CD4-positive, alpha-beta T cell treated with Interleukin-6 for 4 hours (primary cell): ENCODE results near the gene GCK.

Experiments
- DNase-seq: peaks from one replicate; pipeline ENCODE4 v3.0.0-alpha.2; 2020; ENCODE audit warnings: mixed read lengths

Gene GCK

GRCh38 chr7:44189286-44189992, at the start of gene GCK:
Gene GCK, minus strand, starts transcription at chr7:44189439. Its CDS starts 486 bp downstream, at chr7:44188953.
- DNase-seq: no peak

- no peak for DNase-seq
Measured at GRCh38 chr7:44238116-44238695, 49.0 kb upstream of the GCK start.

DNA sequence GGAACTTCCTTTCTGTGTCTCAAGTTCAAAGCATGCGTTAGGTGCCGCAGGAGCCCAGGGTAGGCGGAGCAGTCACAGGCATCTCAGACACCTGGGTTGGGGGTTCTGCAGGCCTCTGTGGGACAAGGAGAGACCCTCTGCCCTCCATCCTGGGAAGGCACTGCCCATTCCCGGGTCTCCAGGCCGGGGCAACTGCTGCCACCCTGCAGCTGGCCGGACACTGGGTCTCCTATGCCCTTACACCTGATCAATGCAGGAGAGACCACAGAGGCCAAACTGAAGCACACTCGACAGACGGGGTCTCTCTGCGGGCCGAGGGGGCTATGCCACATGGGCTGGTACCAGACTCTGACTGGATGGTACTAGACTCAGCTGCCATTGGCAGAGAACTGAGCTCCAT, 48.5 kb upstream of the GCK start:
- no peak for DNase-seq

- DNase-seq: no peak
Measured at GRCh38 chr7:44236333-44236728, 47.1 kb upstream of the GCK start.

DNA sequence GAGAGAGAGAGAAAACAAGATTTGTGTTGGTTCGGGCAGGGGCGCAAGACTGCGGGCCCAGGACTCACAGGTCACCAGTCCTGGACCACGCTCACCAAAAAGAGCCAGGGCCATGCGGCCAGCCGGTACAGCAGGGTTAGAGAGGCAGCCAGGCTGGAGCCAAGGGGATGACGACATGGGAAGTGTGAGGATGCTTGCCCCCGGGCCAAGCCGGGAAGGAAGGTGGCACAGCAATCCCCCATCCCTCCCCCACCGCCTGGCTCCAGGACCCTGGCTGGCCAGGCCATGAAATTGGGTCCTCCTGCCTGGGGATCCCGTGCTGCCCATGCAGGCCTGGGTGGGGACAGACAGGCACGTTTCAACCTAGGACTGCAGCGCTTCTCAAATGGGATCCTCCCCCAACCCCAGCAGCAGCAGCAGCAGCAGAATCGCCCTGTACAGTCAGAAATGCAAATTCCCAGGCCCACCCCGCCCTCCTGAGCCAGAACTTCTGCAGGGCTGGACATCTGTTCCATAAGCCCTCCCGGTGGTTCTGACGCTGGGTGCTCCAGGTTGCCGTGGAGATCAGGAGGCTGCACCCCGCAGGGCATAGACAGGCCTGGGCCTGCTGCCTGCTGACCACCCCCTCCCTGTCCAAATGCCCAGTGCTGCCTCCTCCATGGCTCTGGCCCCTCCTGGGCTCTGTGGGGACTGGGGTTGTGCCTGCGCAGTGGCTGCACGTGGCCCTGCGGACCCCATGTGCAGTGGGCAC, 46.5 kb upstream of the GCK start:
- no peak for DNase-seq

DNA sequence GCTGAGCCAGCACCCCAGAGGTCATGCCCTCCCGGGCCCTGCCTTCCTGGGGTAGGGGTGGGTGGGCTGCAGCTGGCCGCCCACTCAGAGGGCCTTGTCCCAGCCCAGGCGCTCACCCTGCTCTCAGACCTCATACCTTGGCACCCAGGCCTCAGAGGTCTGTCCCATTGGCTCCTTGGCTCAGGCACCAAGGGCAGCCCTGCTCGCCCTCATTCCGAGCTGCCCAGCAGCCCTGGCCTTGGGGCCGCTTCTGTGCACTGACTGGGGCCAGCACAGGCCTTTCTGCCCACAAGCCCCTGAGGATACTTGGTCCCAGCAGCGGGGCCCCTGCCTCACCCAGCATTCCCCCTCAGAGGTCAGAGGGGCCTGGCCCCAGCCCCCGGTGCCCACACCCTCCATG, 45.8 kb upstream of the GCK start:
- no peak for DNase-seq

- DNase-seq: no peak
Measured at GRCh38 chr7:44232901-44233715, 43.9 kb upstream of the GCK start.

DNA sequence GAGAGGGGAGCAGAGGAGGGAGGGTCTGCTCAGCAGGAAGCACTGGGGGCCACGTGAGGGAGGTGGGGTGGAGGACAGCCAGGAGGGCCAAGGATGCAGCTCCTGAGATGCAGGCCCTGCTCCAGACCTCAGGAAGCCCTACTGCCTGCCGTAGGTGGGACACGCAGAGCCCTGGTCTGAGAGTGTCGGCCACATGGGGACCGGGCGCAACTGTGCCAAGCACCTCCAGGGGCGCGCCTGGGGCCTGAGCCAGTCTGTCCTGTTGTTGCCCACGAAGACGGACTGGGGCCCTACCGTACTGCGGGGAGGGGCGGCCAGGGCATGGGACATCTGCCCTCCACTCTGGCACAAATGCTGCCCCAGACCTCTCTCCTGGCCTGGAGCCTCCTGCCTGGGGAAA, 43.2 kb upstream of the GCK start:
- no peak for DNase-seq

- DNase-seq: no peak
Measured at GRCh38 chr7:44231088-44231487, 41.8 kb upstream of the GCK start.

GRCh38 chr7:44230286-44230685, 41.0 kb upstream of the GCK start:
- DNase-seq: no peak

- no peak for DNase-seq
Measured at GRCh38 chr7:44229546-44230105, 40.4 kb upstream of the GCK start.

- no peak for DNase-seq
Measured at GRCh38 chr7:44228571-44229350, 39.5 kb upstream of the GCK start.

GRCh38 chr7:44227911-44228310, 38.7 kb upstream of the GCK start:
- no peak for DNase-seq

DNA sequence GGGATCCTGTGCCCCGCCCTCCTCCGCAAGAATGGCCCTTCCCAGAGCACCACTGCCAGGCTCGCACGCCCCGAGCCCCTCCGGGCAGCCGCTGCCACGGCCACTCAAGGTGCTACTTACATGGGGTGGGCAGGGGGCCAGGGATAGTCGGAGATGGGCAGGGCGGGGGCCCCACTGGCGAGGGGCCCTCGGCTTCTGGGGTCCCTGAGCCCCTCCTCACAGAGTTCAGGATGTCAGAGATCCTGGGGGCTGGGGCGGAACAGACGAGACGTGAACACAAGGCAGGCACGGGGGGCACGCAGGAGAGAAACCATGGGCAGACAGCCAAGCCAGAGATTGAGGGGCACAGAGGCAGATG, 37.1 kb upstream of the GCK start:
- DNase-seq: no peak

- DNase-seq: no peak
Measured at GRCh38 chr7:44225566-44226395, 36.5 kb upstream of the GCK start.

DNA sequence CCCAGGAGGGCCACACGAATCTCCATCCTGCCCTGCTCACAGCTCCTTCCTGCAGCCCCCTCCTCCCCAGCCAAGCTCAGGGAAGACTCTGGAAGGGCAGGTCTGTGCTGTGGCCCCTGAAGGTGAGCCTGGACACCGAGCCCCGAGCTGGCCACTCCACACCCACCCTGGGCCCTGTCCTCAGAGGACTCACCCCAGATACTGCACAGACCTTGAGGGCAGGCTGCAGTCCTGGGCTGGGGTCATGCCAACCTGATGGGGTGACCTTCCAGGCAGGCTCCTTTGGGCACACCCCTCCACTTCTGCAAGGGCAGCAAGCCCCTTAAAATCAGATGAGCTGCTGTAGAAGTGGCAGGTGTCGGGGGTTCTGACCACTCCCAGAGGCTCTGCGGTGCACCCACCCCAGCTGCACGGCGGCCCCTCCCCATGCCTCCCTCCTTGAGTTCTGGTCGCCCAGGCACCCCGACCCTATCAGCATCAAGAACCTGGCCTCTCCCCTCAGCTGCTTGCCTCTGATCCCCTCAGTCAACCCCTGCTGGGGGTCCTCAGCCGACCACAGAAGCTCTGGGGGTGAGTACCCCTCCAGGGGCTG, 35.8 kb upstream of the GCK start:
- DNase-seq: no peak

GRCh38 chr7:44224080-44224973, 35.1 kb upstream of the GCK start:
- no peak for DNase-seq

DNA sequence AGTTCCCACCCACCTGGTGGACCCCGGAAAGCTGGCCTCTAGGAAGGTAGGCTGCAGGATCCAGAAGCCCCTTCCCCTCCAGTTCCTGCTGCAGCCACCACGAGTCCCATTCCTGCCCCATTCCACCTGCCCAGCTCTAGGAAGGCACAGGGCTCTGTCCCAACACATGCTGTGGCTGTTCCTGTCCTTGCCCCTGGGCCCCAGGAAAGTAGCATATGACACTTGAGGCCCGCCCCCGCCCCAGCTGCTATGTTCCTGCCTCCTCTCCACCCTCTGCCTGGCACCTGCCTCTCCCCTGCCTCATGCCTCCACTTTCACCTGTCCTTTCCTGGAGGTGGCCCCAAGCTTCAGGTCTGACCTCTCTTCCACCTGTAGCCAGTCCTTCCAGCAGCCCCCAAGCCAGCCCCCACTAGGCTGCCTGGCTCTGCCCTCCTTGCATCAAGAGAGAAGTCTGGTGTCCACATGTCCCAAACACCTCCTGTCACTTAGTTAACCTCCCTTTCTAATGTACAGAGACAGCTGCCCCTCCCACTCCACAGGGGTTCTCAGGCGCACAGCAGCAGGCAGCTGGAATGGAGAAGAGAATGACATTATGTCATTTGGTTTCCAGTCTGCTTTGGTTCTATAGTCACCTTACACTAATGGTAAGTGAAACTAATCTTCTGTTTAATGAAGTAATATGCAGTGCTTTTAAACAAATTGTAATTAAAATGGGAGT, 34.3 kb upstream of the GCK start:
- no peak for DNase-seq

DNA sequence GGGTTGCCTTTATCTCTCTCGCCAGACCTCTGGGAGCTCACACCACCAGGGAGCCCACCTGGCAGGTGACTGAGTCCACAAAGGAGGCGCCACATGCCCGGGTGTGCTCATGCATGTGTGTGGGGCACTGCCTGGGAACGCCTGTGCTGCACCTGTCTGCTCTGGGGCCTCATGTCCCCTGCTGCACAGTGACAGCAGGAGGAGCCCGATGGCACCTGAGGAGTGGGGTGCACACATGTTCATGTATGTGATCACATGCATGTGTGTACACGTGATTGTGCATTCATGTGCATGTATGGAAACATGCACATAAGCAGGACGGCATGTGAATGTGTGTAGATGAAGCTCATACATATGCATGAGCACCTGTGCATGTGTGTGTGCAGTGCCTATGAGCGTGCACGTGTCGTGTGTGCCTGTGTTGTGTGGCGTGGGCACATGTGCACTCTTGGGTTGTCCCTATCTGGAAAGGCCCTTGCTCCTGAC, 33.6 kb upstream of the GCK start:
- DNase-seq: no peak
